MCF 10A (cell line): Measurements from ENCODE around the gene SIN3B. TPM values are rescaled to one million over a fixed set of nuclear protein-coding genes. Genes with fewer than 3 reads are reported as not detected.
"Not testable (repeated sequence)": the region's sequence is repeated elsewhere in the genome, so short reads cannot be mapped to it uniquely, and the experiment has no call there.

Experiments
- BruUV-seq: library from RNA; stranded (reverse); fragments of 400-500 nt; replicated peaks from 2 replicates; lab custom pipeline; 2021; lab: Mats Ljungman, UMichigan
- CTCF ChIA-PET: fragments of 300-600 bp; sonication (Branson Sonifier 250); formaldehyde crosslinking; extraction: SDS; loops from one replicate; lab custom pipeline; 2021; ENCODE audit warnings: antibody characterized with exemption, inconsistent platforms; lab: Yijun Ruan, JAX
- POLR2A ChIA-PET: fragments of 300-600, 350-650 bp; sonication (Branson Sonifier 250); formaldehyde crosslinking; extraction: SDS; loops from one replicate; lab custom pipeline; 2020; ENCODE audit warnings: antibody characterized with exemption, inconsistent platforms; lab: Yijun Ruan, JAX
- DNase-seq: peaks from one replicate; pipeline ENCODE4 v3.0.0-alpha.2; 2018; ENCODE audit not compliant: unreplicated experiment
- H3K27ac Mint-ChIP-seq: one replicate; pipeline ENCODE4 v1.8.0; 2022; ENCODE audit warnings: mild to moderate bottlenecking, low read depth, mixed read lengths; ENCODE audit not compliant: unreplicated experiment
- H3K27me3 Mint-ChIP-seq: one replicate; pipeline ENCODE4 v1.8.0; 2022; ENCODE audit warnings: mixed read lengths; ENCODE audit not compliant: insufficient read depth, unreplicated experiment
- H3K36me3 Mint-ChIP-seq: one replicate; pipeline ENCODE4 v1.8.0; 2022; ENCODE audit warnings: mild to moderate bottlenecking, moderate library complexity, mixed read lengths; ENCODE audit not compliant: insufficient read depth, unreplicated experiment
- H3K4me1 Mint-ChIP-seq: one replicate; pipeline ENCODE4 v1.8.0; 2022; ENCODE audit warnings: mixed read lengths; ENCODE audit not compliant: insufficient read depth, unreplicated experiment
- H3K4me3 Mint-ChIP-seq: one replicate; pipeline ENCODE4 v1.8.0; 2022; ENCODE audit warnings: mild to moderate bottlenecking, moderate library complexity, mixed read lengths; ENCODE audit not compliant: unreplicated experiment
- H3K9me3 Mint-ChIP-seq: one replicate; pipeline ENCODE4 v1.8.0; 2022; ENCODE audit warnings: mixed read lengths; ENCODE audit not compliant: unreplicated experiment
- intact Hi-C: fragments of 100-400 bp; cut with micrococcal nuclease; formaldehyde crosslinking; loops from 2 replicates; pipeline ENCODE4 v1.14.1; 2022
- total RNA-seq: library from RNA; stranded (reverse); gene quantifications from 2 replicates; pipeline ENCODE4 v1.2.3, GENCODE V29; 2022
- TF ChIP-seq, protein P1 (sequence below): fragments of 200-600 bp; IDR thresholded peaks from one replicate; pipeline ENCODE4 v1.8.0; 2022; ENCODE audit warnings: antibody characterized with exemption, mild to moderate bottlenecking; ENCODE audit not compliant: unreplicated experiment

Gene SIN3B
- total RNA-seq, 1 experiment from 2014 or later = 56.0 TPM

- intact Hi-C loops = no loop called here
- peaks cover 10% of the 10 kb centered on the region for H3K9me3 Mint-ChIP-seq
- H3K4me3 Mint-ChIP-seq = no peak overlapping the region
- no peaks in the 10 kb centered on the region for H3K27me3 Mint-ChIP-seq
- no TSS peak for BruUV-seq
- H3K4me1 Mint-ChIP-seq = peaks cover 11% of the 10 kb centered on the region
- ChIA-PET CTCF (no interaction called here), POLR2A (interaction anchor here (1.0 kb wide), 1 partner anchor 11 kb away, joined by 4 read pairs; no protein-coding TSS in a partner anchor)
- peak overlapping the region; percentile 82 for H3K27ac Mint-ChIP-seq
- no peak for DNase-seq
- peaks cover 56% of the 10 kb centered on the region for H3K36me3 Mint-ChIP-seq
- TF ChIP-seq, protein P1, sequence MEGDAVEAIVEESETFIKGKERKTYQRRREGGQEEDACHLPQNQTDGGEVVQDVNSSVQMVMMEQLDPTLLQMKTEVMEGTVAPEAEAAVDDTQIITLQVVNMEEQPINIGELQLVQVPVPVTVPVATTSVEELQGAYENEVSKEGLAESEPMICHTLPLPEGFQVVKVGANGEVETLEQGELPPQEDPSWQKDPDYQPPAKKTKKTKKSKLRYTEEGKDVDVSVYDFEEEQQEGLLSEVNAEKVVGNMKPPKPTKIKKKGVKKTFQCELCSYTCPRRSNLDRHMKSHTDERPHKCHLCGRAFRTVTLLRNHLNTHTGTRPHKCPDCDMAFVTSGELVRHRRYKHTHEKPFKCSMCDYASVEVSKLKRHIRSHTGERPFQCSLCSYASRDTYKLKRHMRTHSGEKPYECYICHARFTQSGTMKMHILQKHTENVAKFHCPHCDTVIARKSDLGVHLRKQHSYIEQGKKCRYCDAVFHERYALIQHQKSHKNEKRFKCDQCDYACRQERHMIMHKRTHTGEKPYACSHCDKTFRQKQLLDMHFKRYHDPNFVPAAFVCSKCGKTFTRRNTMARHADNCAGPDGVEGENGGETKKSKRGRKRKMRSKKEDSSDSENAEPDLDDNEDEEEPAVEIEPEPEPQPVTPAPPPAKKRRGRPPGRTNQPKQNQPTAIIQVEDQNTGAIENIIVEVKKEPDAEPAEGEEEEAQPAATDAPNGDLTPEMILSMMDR = no peak
These were observed 45.2 kb downstream of the SIN3B start for GRCh38 chr19:16874250-16874977.

GRCh38 chr19:16874978-16875299, 45.7 kb downstream of the SIN3B start:
- H3K4me3 Mint-ChIP-seq, POLR2A ChIA-PET, DNase-seq, H3K27me3 Mint-ChIP-seq, intact Hi-C loops, BruUV-seq, H3K9me3 Mint-ChIP-seq, CTCF ChIA-PET: not testable (repeated sequence)
- Mint-ChIP-seq H3K27ac (peak overlapping the region; percentile 82), H3K36me3 (peaks cover 54% of the 10 kb centered on the region), H3K4me1 (peaks cover 11% of the 10 kb centered on the region)

- no peak overlapping the region for H3K4me3 Mint-ChIP-seq
- no peak for DNase-seq
- CTCF ChIA-PET = no interaction called here
- peaks cover 54% of the 10 kb centered on the region for H3K36me3 Mint-ChIP-seq
- H3K27me3 Mint-ChIP-seq = no peaks in the 10 kb centered on the region
- POLR2A ChIA-PET = no interaction called here
- TF ChIP-seq, protein P1 = no peak
- peaks cover 10% of the 10 kb centered on the region for H3K9me3 Mint-ChIP-seq
- intact Hi-C loops = no loop called here
- no TSS peak for BruUV-seq
- no peak overlapping the region for H3K27ac Mint-ChIP-seq
- H3K4me1 Mint-ChIP-seq = peaks cover 11% of the 10 kb centered on the region
These were observed 46.7 kb downstream of the SIN3B start for GRCh38 chr19:16875584-16876555.

GRCh38 chr19:16876904-16877361, 47.7 kb downstream of the SIN3B start:
- Mint-ChIP-seq H3K27me3 (no peaks in the 10 kb centered on the region), H3K27ac (peak overlapping the region; percentile 46), H3K4me3 (no peak overlapping the region), H3K36me3 (peaks cover 51% of the 10 kb centered on the region), H3K4me1 (peaks cover 11% of the 10 kb centered on the region), H3K9me3 (peaks cover 12% of the 10 kb centered on the region)
- no TSS peak for BruUV-seq
- no peak for DNase-seq
- intact Hi-C loops = no loop called here
- TF ChIP-seq, protein P1 = no peak
- ChIA-PET CTCF (no interaction called here), POLR2A (interaction anchor here (0.6 kb wide), 1 partner anchor 714 kb away, joined by 3 read pairs; no protein-coding TSS in a partner anchor)
